Glutamatergic neuron (in vitro differentiated cells): ENCODE data around the gene MCAM. TPM values are rescaled to one million over a fixed set of nuclear protein-coding genes. Genes with fewer than 3 reads are reported as not detected.

ENCODE experiments used
- DNase-seq: peaks from one replicate; pipeline ENCODE4 v3.0.0; 2022
- H3K27ac Mint-ChIP-seq: one replicate; pipeline ENCODE4 v1.8.0; 2020; ENCODE audit warnings: mild to moderate bottlenecking, mixed read lengths, inconsistent platforms; ENCODE audit not compliant: unreplicated experiment
- H3K27me3 Mint-ChIP-seq: one replicate; pipeline ENCODE4 v1.8.0; 2020; ENCODE audit warnings: mild to moderate bottlenecking, moderate library complexity, mixed read lengths, inconsistent platforms; ENCODE audit not compliant: unreplicated experiment
- H3K36me3 Mint-ChIP-seq: one replicate; pipeline ENCODE4 v1.8.0; 2020; ENCODE audit warnings: mild to moderate bottlenecking, mixed read lengths, inconsistent platforms; ENCODE audit not compliant: unreplicated experiment
- H3K4me1 Mint-ChIP-seq: one replicate; pipeline ENCODE4 v1.8.0; 2020; ENCODE audit warnings: mild to moderate bottlenecking, low read depth, mixed read lengths, inconsistent platforms; ENCODE audit not compliant: unreplicated experiment
- H3K4me3 Mint-ChIP-seq: one replicate; pipeline ENCODE4 v1.8.0; 2020; ENCODE audit warnings: mild to moderate bottlenecking, mixed read lengths, inconsistent platforms; ENCODE audit not compliant: unreplicated experiment
- H3K9me3 Mint-ChIP-seq: one replicate; pipeline ENCODE4 v1.8.0; 2020; ENCODE audit warnings: mild to moderate bottlenecking, moderate library complexity, mixed read lengths, inconsistent platforms; ENCODE audit not compliant: unreplicated experiment
- CTCF ChIP-seq: fragments of 200-600 bp; sonication (generic); IDR thresholded peaks from one replicate; pipeline ENCODE4 v1.5.0; 2021; ENCODE audit not compliant: partially characterized antibody, unreplicated experiment
- total RNA-seq: library from RNA; stranded (reverse); fragmentation: NEBNext Ultra II Directional; extraction: Animal tissue kit (Norgen Biotek cat#: 25700); gene quantifications from one replicate; pipeline ENCODE4 v1.2.1, GENCODE V29; 2021; ENCODE audit not compliant: unreplicated experiment

Gene MCAM
- total RNA-seq, 1 donor from 2014 or later, result 11.4 TPM

- Mint-ChIP-seq H3K4me3 (peak overlapping the region; percentile 100), H3K27me3 (peaks cover 6% of the 10 kb centered on the region), H3K36me3 (no peaks in the 10 kb centered on the region), H3K27ac (peak overlapping the region; percentile 99), H3K9me3 (peaks cover 2% of the 10 kb centered on the region), H3K4me1 (peaks cover 10% of the 10 kb centered on the region)
- DNase-seq, result no peak
- no peak for TF ChIP-seq CTCF
Measured at GRCh38 chr11:119335091-119335654, 18.2 kb upstream of the MCAM start.

- Mint-ChIP-seq H3K36me3 (no peaks in the 10 kb centered on the region), H3K27ac (peak within 1 kb of the TSS; percentile 99), H3K27me3 (peaks cover 4% of the 10 kb centered on the region), H3K9me3 (peaks cover 2% of the 10 kb centered on the region), H3K4me3 (peak within 1 kb of the TSS; percentile 100), H3K4me1 (peaks cover 10% of the 10 kb centered on the region)
- no peak for TF ChIP-seq CTCF
- DNase-seq, result peak; percentile 91
Measured at GRCh38 chr11:119334174-119334930, 17.4 kb upstream of the MCAM start, which contains the start of gene RNF26. RNF26 (plus strand) TSS chr11:119334527; CDS start chr11:119335123, 596 bp downstream.

- peaks cover 5% of the 10 kb centered on the region for H3K4me1 Mint-ChIP-seq
- DNase-seq, result no peak
- no peak for TF ChIP-seq CTCF
- no peak overlapping the region for H3K4me3 Mint-ChIP-seq
- H3K36me3 Mint-ChIP-seq, result no peaks in the 10 kb centered on the region
- no peak overlapping the region for H3K27ac Mint-ChIP-seq
- peaks cover 2% of the 10 kb centered on the region for H3K27me3 Mint-ChIP-seq
- peaks cover 2% of the 10 kb centered on the region for H3K9me3 Mint-ChIP-seq
Measured at GRCh38 chr11:119332111-119332765, 15.3 kb upstream of the MCAM start.

- Mint-ChIP-seq H3K27ac (no peak overlapping the region), H3K27me3 (peaks cover 2% of the 10 kb centered on the region), H3K4me3 (no peak overlapping the region), H3K36me3 (no peaks in the 10 kb centered on the region), H3K4me1 (peaks cover 5% of the 10 kb centered on the region), H3K9me3 (peaks cover 2% of the 10 kb centered on the region)
- no peak for TF ChIP-seq CTCF
- DNase-seq, result no peak
Measured at GRCh38 chr11:119330237-119330636, 13.3 kb upstream of the MCAM start.
